ENCODE results near the gene ZBTB25.
A peak's percentile ranks its signal among the peaks of the same experiment; 100 is the strongest.

ZBTB25 gene

DNA sequence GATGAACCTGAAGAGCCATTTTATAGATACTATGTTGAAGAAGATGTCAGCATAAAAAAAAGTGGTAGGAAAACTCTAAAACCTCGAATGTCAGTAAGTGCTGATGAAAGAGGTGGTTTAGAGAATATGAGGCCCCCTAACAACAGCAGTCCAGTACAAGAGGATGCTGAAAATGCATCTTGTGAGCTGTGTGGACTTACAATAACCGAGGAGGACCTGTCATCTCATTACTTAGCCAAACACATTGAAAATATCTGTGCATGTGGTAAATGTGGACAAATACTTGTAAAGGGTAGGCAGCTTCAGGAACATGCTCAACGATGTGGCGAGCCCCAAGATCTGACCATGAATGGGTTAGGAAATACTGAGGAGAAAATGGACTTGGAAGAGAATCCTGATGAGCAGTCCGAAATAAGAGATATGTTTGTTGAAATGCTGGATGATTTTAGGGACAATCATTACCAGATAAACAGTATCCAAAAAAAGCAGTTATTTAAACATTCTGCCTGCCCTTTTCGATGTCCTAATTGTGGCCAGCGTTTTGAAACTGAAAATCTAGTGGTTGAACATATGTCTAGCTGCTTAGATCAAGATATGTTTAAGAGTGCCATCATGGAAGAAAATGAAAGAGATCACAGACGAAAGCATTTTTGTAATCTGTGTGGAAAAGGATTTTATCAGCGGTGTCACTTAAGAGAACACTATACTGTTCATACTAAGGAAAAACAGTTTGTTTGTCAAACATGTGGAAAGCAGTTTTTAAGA, 19.1 kb upstream of the ZBTB25 start:
- no peak overlapping the region for H3K27ac ChIP-seq
- TF ChIP-seq, protein P1, sequence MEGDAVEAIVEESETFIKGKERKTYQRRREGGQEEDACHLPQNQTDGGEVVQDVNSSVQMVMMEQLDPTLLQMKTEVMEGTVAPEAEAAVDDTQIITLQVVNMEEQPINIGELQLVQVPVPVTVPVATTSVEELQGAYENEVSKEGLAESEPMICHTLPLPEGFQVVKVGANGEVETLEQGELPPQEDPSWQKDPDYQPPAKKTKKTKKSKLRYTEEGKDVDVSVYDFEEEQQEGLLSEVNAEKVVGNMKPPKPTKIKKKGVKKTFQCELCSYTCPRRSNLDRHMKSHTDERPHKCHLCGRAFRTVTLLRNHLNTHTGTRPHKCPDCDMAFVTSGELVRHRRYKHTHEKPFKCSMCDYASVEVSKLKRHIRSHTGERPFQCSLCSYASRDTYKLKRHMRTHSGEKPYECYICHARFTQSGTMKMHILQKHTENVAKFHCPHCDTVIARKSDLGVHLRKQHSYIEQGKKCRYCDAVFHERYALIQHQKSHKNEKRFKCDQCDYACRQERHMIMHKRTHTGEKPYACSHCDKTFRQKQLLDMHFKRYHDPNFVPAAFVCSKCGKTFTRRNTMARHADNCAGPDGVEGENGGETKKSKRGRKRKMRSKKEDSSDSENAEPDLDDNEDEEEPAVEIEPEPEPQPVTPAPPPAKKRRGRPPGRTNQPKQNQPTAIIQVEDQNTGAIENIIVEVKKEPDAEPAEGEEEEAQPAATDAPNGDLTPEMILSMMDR (conservative IDR thresholded peaks at IDR 0.05), result no peak

DNA sequence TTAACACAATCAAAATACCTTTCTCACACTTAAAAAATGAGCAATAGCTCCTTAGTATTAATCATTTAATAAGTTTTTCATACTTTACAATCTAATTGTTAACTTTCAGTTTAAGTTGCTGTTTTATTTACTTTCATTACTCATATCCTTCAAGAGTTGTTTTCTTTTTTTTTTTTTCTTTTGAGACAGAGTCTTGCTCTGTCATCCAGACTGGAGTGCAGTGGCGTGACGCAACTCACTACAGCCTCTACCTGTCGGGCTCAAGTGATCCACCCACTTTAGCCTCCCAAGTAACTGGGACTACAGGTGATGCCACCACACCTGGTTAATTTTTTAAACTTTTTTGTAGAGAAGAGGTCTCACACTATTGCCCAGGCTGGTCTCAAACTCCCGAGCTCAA, 17.1 kb upstream of the ZBTB25 start:
- H3K27ac ChIP-seq, result no peak overlapping the region
- TF ChIP-seq, protein P1 (conservative IDR thresholded peaks at IDR 0.05), result no peak

DNA sequence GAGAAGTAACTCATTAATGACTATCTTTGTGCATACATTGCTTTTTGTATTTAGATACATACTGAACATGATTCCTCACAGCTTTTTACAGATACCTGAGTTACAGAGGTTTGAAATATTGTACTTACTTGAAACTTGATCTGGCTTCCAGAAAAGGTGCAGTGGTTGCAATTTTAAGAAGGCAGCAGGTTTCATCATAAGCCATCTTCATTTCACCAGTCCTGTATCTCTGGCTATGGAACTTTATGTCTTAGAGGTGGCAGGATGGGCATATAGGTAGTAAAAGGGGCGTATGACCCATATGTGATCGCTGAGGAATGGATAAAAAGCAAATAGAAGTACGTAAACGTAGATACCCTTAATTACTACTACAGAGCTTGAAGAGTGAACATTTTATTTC, 14.6 kb upstream of the ZBTB25 start:
- H3K27ac ChIP-seq, result peak overlapping the region; percentile 7; the same call in 1 of the 2 replicates
- TF ChIP-seq, protein P1 (conservative IDR thresholded peaks at IDR 0.05), result no peak

DNA sequence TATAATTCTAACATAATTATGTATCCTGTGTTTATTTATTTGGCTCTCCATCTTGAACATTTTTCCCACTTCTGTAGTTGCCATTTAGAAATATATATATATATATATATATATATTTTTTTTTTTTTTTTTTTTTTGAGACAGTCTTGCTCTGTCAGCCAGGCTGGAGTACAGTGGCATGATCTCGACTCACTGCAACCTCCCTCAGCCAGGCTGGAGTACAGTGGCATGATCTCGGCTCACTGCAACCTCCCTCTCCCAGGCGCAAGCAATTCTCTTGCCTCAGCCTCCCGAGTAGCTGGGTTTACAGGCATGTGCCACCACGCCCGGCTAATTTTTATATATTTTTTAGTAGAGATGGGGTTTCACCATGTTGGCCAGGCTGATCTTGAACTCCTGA, 14.0 kb upstream of the ZBTB25 start:
- peak overlapping the region; percentile 7; the same call in 1 of the 2 replicates for H3K27ac ChIP-seq

DNA sequence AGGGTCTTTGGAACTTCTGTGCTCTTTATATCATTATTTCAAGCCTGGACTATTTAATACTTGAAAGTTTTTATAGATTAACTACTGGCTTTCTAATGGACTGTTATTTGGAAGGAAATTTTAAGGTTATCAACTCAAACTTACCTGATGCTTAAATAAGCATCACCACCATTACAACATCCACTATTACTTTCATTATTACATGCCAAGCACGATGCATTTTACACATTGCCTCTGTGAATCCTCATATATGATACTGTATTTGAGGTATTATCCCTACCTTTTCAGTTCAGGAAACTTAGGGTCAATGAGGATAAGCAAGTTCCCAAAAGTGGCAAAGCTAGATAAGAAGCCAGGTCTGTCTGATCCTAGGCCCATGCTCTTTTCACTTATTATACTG, 13.3 kb upstream of the ZBTB25 start:
- peak overlapping the region; percentile 84 for H3K27ac ChIP-seq
- TF ChIP-seq, protein P1 (conservative IDR thresholded peaks at IDR 0.05), result no peak

DNA sequence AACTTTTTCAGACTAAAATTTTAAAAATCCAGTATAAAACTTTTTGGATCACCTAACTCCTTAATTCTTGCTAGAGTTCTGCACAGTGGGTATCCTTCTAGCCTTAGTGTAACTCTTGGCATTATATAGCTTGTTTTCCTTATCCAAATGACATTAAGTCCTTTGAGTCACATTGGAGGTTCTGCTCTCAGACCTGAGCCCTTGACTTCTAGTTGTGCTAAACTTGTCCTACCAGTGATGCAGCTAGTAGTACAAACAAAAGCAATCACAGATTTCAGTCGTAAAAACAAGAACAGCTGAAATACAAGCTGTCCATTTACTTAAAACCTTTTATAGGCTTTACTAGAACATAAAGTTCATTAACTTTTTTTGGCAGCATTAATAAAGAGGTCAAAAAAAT, 11.4 kb upstream of the ZBTB25 start:
- H3K27ac ChIP-seq, result peak overlapping the region; percentile 84
- TF ChIP-seq, protein P1 (conservative IDR thresholded peaks at IDR 0.05), result no peak

DNA sequence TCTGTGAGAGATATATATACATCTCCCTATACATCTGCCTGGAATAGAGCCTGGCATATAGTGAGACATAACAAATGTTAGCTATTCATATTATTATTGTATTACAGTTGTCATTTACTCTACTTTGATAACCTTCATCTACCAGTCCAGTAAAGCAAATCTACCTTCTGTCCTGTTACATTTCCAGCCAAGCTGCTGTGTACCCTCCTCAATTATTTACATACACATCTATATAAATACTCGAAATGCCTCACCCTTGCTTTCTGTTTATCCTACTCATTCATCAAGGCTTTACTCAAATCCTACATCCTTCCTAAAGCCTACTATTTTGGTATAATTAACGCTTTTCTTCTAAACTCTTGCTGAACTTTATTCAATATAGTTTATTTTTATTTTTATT, 9.6 kb upstream of the ZBTB25 start:
- TF ChIP-seq, protein P1 (conservative IDR thresholded peaks at IDR 0.05), result no peak
- peak overlapping the region; percentile 84 for H3K27ac ChIP-seq
